BE2C (cell line): ENCODE measurements around the gene OR2A12.
"Not testable (repeated sequence)": the region's sequence is repeated elsewhere in the genome, so short reads cannot be mapped to it uniquely, and the experiment has no call there.

Source experiments
- DNase-seq: peaks from one replicate; pipeline ENCODE4 v3.0.0-alpha.2; 2020
- H3K27me3 ChIP-seq: fragments of 250-450 bp; sonication (Bioruptor Pico); 2 replicates; pipeline ENCODE4 v1.5.1; 2020; ENCODE audit warnings: mild to moderate bottlenecking
- H3K36me3 ChIP-seq: fragments of 250-450 bp; sonication (Bioruptor Pico); 2 replicates; pipeline ENCODE4 v1.5.1; 2020; ENCODE audit warnings: mild to moderate bottlenecking
- H3K4me1 ChIP-seq: fragments of 250-450 bp; sonication (Bioruptor Pico); 2 replicates; pipeline ENCODE4 v1.5.1; 2020
- H3K4me3 ChIP-seq: 2 replicates; pipeline ENCODE4 v1.5.1; 2011; ENCODE audit warnings: low read depth, low read length
- H3K9me3 ChIP-seq: fragments of 250-450 bp; sonication (Bioruptor Pico); 2 replicates; pipeline ENCODE4 v1.5.1; 2020
- TF ChIP-seq, protein P1 (sequence below): IDR thresholded peaks from 2 replicates; pipeline ENCODE4 v1.5.1; 2012; ENCODE audit warnings: mild to moderate bottlenecking, low read depth, low read length

The OR2A12 gene

DNA sequence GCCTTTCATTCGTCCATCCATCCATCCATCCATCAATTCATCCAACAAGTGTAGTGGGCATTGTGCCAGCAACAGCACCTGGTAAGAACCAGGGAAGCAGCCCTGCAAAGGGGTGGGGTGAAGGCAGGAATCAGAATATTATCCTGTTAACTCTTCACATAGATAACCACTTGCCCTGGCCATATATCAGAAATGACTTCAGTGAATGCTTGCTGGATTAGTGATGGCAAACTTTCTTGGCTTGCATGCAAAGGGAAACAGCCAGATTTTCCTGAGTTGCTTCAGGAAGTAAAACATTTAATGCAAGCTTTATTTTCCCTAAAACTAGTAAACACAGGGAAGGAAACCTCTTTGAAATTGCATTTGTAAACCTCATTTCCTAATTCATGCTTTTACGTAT lies 36.6 kb upstream of the OR2A12 start:
- Histone ChIP-seq H3K36me3 (no peaks in the 10 kb centered on the region), H3K4me3 (no peak overlapping the region), H3K9me3 (no peaks in the 10 kb centered on the region), H3K4me1 (no peaks in the 10 kb centered on the region), H3K27me3 (no peaks in the 10 kb centered on the region)
- TF ChIP-seq, protein P1, sequence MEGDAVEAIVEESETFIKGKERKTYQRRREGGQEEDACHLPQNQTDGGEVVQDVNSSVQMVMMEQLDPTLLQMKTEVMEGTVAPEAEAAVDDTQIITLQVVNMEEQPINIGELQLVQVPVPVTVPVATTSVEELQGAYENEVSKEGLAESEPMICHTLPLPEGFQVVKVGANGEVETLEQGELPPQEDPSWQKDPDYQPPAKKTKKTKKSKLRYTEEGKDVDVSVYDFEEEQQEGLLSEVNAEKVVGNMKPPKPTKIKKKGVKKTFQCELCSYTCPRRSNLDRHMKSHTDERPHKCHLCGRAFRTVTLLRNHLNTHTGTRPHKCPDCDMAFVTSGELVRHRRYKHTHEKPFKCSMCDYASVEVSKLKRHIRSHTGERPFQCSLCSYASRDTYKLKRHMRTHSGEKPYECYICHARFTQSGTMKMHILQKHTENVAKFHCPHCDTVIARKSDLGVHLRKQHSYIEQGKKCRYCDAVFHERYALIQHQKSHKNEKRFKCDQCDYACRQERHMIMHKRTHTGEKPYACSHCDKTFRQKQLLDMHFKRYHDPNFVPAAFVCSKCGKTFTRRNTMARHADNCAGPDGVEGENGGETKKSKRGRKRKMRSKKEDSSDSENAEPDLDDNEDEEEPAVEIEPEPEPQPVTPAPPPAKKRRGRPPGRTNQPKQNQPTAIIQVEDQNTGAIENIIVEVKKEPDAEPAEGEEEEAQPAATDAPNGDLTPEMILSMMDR: no peak
- DNase-seq: no peak

DNA sequence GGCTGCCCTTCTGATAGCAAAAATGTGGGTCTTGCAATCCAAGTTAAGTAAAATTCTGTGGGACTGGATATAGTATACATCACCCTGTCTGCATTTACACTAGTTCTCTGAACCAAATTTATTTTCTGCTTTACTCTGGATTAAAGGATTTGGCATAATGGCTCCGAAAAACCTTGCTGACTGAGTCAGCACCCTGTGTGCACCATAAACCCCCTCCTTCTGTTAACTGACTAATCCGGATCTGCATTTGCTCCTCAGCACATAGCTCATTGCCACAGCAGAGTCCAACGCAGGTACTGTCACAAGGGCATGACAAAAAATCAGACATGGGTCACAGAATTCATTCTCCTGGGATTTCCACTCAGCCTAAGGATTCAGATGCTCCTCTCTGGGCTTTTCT lies 36.0 kb upstream of the OR2A12 start:
- Histone ChIP-seq H3K9me3 (no peaks in the 10 kb centered on the region), H3K27me3 (no peaks in the 10 kb centered on the region), H3K4me3 (no peak overlapping the region), H3K36me3 (no peaks in the 10 kb centered on the region), H3K4me1 (no peaks in the 10 kb centered on the region)
- TF ChIP-seq, protein P1: no peak
- no peak for DNase-seq

DNA sequence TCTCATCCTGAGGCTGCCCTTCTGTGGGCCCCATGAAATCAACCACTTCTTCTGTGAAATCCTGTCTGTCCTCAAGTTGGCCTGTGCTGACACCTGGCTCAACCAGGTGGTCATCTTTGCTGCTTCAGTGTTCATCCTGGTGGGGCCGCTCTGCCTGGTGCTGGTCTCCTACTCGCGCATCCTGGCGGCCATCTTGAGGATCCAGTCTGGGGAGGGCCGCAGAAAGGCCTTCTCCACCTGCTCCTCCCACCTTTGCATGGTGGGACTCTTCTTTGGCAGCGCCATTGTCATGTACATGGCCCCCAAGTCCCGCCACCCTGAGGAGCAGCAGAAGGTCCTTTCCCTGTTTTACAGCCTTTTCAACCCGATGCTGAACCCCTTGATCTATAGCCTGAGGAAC lies 35.2 kb upstream of the OR2A12 start:
- H3K36me3 ChIP-seq, H3K27me3 ChIP-seq: not testable (repeated sequence)

DNA sequence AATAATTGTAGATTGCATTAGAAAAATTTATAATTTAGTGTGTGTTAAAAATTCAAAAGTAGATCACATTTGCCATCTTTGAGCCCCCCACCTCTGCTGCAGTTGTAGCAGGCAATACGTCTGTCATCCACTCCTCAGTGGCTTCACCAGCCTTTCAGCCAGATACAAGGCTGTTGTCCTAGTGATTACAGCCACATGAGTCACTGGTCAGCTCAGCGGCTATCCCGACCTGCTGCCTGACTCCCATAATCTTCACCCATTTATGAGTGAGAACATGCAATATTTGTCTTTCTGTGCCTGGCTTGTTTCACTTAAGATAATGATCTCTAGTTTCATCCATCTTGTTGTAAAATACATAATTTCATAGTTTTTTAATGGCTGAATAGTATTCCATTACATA lies 28.1 kb upstream of the OR2A12 start:
- no peaks in the 10 kb centered on the region for H3K36me3 ChIP-seq
- no peak for DNase-seq
- no peaks in the 10 kb centered on the region for H3K4me1 ChIP-seq
- no peak overlapping the region for H3K4me3 ChIP-seq
- TF ChIP-seq, protein P1: no peak
- H3K9me3 ChIP-seq: no peaks in the 10 kb centered on the region
- no peaks in the 10 kb centered on the region for H3K27me3 ChIP-seq

More for the DNA sequence above, 35.2 kb upstream of the OR2A12 start:
- not testable (repeated sequence) for H3K4me3 ChIP-seq, DNase-seq, H3K9me3 ChIP-seq, H3K4me1 ChIP-seq

DNA sequence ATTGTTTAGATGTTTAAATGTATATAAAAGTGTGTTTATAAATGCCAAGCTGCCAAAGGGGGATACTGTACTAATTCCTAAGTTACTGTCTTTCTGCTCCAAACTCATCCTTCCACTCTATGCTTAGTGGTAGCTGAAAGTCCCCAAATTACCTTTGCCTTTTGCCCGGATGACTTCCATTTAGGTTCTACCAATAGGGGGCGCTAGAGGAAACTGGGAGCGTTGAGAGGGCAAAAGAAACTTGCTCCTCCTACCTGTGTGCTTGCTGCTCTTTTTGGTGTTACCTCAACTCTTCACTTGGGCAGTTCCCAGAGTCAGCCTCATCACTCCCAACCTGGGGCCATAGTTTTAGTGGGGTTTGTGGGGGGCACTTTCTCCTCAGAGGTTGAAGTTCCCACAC lies 22.4 kb upstream of the OR2A12 start:
- Histone ChIP-seq H3K4me1 (no peaks in the 10 kb centered on the region), H3K27me3 (no peaks in the 10 kb centered on the region; the same call in 1 of the 2 replicates), H3K36me3 (no peaks in the 10 kb centered on the region), H3K9me3 (no peaks in the 10 kb centered on the region), H3K4me3 (no peak overlapping the region)
- TF ChIP-seq, protein P1: peak; percentile 30
- no peak for DNase-seq

DNA sequence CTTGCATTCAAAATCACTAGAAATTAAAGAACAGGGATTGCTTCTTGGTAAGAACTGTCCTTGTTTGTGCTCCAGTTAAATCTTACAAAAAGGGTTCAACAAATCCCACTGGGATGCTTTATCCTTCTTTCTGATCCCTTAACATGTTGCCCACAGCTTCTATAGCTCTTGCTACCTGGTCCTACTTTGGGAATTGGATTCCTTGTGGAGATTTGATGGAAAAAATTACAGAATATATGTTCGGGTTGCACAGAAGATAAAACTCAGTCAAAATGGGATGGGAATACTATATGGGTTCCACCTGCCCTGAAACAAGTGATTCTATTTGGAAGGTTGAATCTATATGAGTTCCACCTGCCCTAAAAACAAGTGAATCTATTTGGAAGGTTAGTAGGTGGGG lies 16.6 kb upstream of the OR2A12 start, which contains the start of gene OR2A25:
TSS of gene OR2A25 (plus strand) at position 301 of the 400 bp plus-strand sequence. CDS start 4,409 bp downstream, outside the sequence.
- no peaks in the 10 kb centered on the region for H3K4me1 ChIP-seq
- H3K27me3 ChIP-seq: no peaks in the 10 kb centered on the region; the same call in 1 of the 2 replicates
- no peak within 1 kb of the TSS for H3K4me3 ChIP-seq
- H3K9me3 ChIP-seq: no peaks in the 10 kb centered on the region
- DNase-seq: no peak
- TF ChIP-seq, protein P1: no peak
- no peaks in the 10 kb centered on the region for H3K36me3 ChIP-seq

DNA sequence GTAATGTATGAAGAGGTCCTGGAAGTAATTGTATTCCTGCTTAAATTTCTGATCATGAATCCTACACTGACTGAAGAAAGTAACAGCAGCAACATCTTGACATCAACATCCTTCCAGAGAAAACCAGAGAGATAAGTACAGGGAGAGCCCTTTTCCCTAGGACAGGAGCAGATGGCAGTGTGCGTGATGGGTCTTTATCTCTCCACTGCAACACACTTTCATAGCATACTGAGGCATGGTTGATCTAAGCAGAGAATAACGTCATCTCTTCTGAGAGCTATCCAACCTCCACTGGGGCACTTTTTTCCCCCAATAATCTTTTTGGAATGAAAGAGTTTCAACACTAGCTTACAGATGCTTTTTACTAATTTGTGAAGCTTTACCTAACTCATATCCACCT lies 16.1 kb upstream of the OR2A12 start:
- H3K4me1 ChIP-seq: no peaks in the 10 kb centered on the region
- no peaks in the 10 kb centered on the region; the same call in 1 of the 2 replicates for H3K27me3 ChIP-seq
- no peak for DNase-seq
- no peaks in the 10 kb centered on the region for H3K36me3 ChIP-seq
- H3K9me3 ChIP-seq: no peaks in the 10 kb centered on the region
- H3K4me3 ChIP-seq: no peak overlapping the region
- TF ChIP-seq, protein P1: no peak
